Endothelial cell of umbilical vein (primary cell): ENCODE data around the gene BIRC5. TPM values are rescaled to one million over a fixed set of nuclear protein-coding genes. Genes with fewer than 3 reads are reported as not detected.

Source experiments
- BruUV-seq: library from RNA; stranded (reverse); fragments of 400-500 nt; replicated peaks from 2 replicates; lab custom pipeline; 2021; lab: Mats Ljungman, UMichigan
- CTCF ChIA-PET: fragments of 300-600, 350-600 bp; sonication (Branson Sonifier 250); formaldehyde crosslinking; loops from one replicate; lab custom pipeline; 2021; ENCODE audit warnings: antibody characterized with exemption, inconsistent platforms; lab: Charles Lee
- POLR2A ChIA-PET: fragments of 300-600, 350-600 bp; sonication (Branson Sonifier 250); formaldehyde crosslinking; loops from one replicate; lab custom pipeline; 2021; ENCODE audit warnings: antibody characterized with exemption, inconsistent platforms; lab: Charles Lee
- DNase-seq: peaks from one replicate; pipeline ENCODE4 v3.0.0-alpha.2; 2011; ENCODE audit warnings: low read depth, low spot score
- FAIRE-seq: peaks from 2 replicates; lab custom pipeline; 2011; peaks lifted over from hg19 to GRCh38; lab: Jason Lieb, UNC
- H2AFZ ChIP-seq: 2 replicates; pipeline ENCODE4 v1.6.0; 2012; ENCODE audit warnings: low read depth, low read length, control low read depth, inconsistent platforms
- H3K27ac ChIP-seq: 2 replicates; pipeline ENCODE4 v1.5.1; 2011; ENCODE audit warnings: low read depth, mild to moderate bottlenecking, control low read depth, low read length, moderate library complexity; ENCODE audit not compliant: insufficient read depth
- H3K27me3 ChIP-seq, 2 experiments: 2 replicates each; pipeline versions ENCODE4 v1.6.0 to v1.6.1; 2011; ENCODE audit warnings: low read length in 2 of 2, mixed read lengths in 1 of 2; ENCODE audit not compliant: control insufficient read depth in 2 of 2, insufficient read depth in 2 of 2
- H3K36me3 ChIP-seq, 2 experiments: 2 replicates in 1 of 2; 3 replicates in 1 of 2; pipeline ENCODE4 v1.5.1; 2011; ENCODE audit warnings: low read length in 2 of 2, mild to moderate bottlenecking in 1 of 2, moderate library complexity in 1 of 2; ENCODE audit not compliant: control insufficient read depth in 2 of 2, insufficient read depth in 2 of 2; ENCODE audit errors: extremely low read depth in 1 of 2
- H3K4me1 ChIP-seq: 3 replicates; pipeline ENCODE4 v1.5.1; 2011; ENCODE audit warnings: mild to moderate bottlenecking, low read length; ENCODE audit not compliant: control insufficient read depth, insufficient read depth; ENCODE audit errors: extremely low read depth
- H3K4me2 ChIP-seq: 2 replicates; pipeline ENCODE4 v1.6.1; 2011; ENCODE audit warnings: low read length, control low read depth, mixed read lengths; ENCODE audit not compliant: insufficient read depth
- H3K4me3 ChIP-seq, 3 experiments: fragments of 200-600 bp in 1 of 3; sonication (generic), shearing (Covaris generic) in 1 of 3; replicated peaks in 1 of 3; 2 replicates each; pipeline ENCODE4 v1.5.1; 2011 to 2016; ENCODE audit warnings: control low read depth in 3 of 3, low read length in 3 of 3, mild to moderate bottlenecking in 2 of 3, inconsistent platforms in 1 of 3, low read depth in 1 of 3, moderate library complexity in 1 of 3; ENCODE audit not compliant: insufficient read depth in 1 of 3
- H3K79me2 ChIP-seq: 2 replicates; pipeline ENCODE4 v1.6.0; 2012; ENCODE audit warnings: low read length, inconsistent platforms; ENCODE audit not compliant: control insufficient read depth, insufficient read depth
- H3K9ac ChIP-seq: replicated peaks from 2 replicates; pipeline ENCODE3; 2011; ENCODE audit warnings: low read length, control low read depth; ENCODE audit not compliant: insufficient read depth; ENCODE audit errors: extremely low read depth
- H3K9me1 ChIP-seq: replicated peaks from 3 replicates; pipeline ENCODE4 v1.6.0; 2011; ENCODE audit warnings: mild to moderate bottlenecking, low read length; ENCODE audit not compliant: control insufficient read depth, insufficient read depth; ENCODE audit errors: extremely low read depth
- H3K9me3 ChIP-seq: replicated peaks from 2 replicates; pipeline ENCODE4 v1.5.1; 2012; ENCODE audit warnings: low read length, inconsistent platforms; ENCODE audit not compliant: control insufficient read depth, insufficient read depth
- H4K20me1 ChIP-seq: replicated peaks from 2 replicates; pipeline ENCODE3; 2011; ENCODE audit warnings: mild to moderate bottlenecking, low read length; ENCODE audit not compliant: control insufficient read depth, insufficient read depth; ENCODE audit errors: extremely low read depth
- CTCF ChIP-seq, 2 donors: IDR thresholded peaks; 1 replicate in 1 of 2; 2 replicates in 1 of 2; pipeline ENCODE4 v1.5.1; 2011; ENCODE audit warnings: low read length in 2 of 2, mild to moderate bottlenecking in 2 of 2, moderate library complexity in 2 of 2, control low read depth in 1 of 2, inconsistent platforms in 1 of 2, low read depth in 1 of 2; ENCODE audit not compliant: insufficient read depth in 1 of 2; ENCODE audit errors: extremely low read depth in 1 of 2
- EZH2 ChIP-seq: IDR thresholded peaks from 2 replicates; pipeline ENCODE4 v1.6.1; 2012; ENCODE audit warnings: borderline replicate concordance, low read depth, mild to moderate bottlenecking, moderate library complexity, low read length, inconsistent platforms; ENCODE audit not compliant: severe bottlenecking
- FOS ChIP-seq: IDR thresholded peaks from 2 replicates; pipeline ENCODE4 v1.6.1; 2011; ENCODE audit warnings: mild to moderate bottlenecking, low read length, moderate library complexity, borderline replicate concordance; ENCODE audit not compliant: insufficient read depth
- GATA2 ChIP-seq: IDR thresholded peaks from 2 replicates; pipeline ENCODE4 v1.7.0; 2011; ENCODE audit warnings: low read depth, mild to moderate bottlenecking, moderate library complexity, mixed read lengths, low read length; ENCODE audit not compliant: insufficient read length, insufficient read depth
- JUN ChIP-seq: IDR thresholded peaks from 2 replicates; pipeline ENCODE4 v1.6.1; 2011; ENCODE audit warnings: borderline replicate concordance, low read depth; ENCODE audit not compliant: insufficient read length, insufficient read depth
- MAX ChIP-seq: IDR thresholded peaks from 2 replicates; pipeline ENCODE4 v1.6.1; 2011; ENCODE audit not compliant: insufficient read depth, insufficient read length
- MYC ChIP-seq: IDR thresholded peaks from one replicate; pipeline ENCODE4 v1.6.1; 2011; ENCODE audit warnings: mild to moderate bottlenecking, low read depth, low read length
- POLR2A ChIP-seq: IDR thresholded peaks from 2 replicates; pipeline ENCODE4 v1.6.1; 2012; ENCODE audit warnings: low read depth, mild to moderate bottlenecking, control low read depth, low read length
- POLR2AphosphoS5 ChIP-seq: IDR thresholded peaks from 2 replicates; pipeline ENCODE4 v1.6.1; 2012; ENCODE audit warnings: low read depth, mild to moderate bottlenecking, control low read depth, low read length, moderate library complexity; ENCODE audit not compliant: insufficient read depth
- dilution Hi-C: fragments of 300-500 bp; cut with MboI; formaldehyde crosslinking; loops from one replicate; pipeline ENCODE4 v1.15.0; 2019; ENCODE audit warnings: low sequenced_read_pairs; ENCODE audit not compliant: extremely low pct_ligation_motif_present
- intact Hi-C: fragments of 100-400 bp; cut with micrococcal nuclease; formaldehyde crosslinking; loops from one replicate; pipeline ENCODE4 v1.10.0; 2022
- polyA plus RNA-seq, 4 experiments: library from polyadenylated mRNA; depleted of rRNA in 3 of 4; stranded (reverse) in 3 of 4; unstranded in 1 of 4; fragments of >200 nt; gene quantifications; 2 replicates each; pipeline versions ENCODE4 v1.2.1 to v1.2.3, GENCODE V29; 2011 to 2012; ENCODE audit warnings: missing spikeins in 1 of 4
- total RNA-seq: library from RNA; stranded (reverse); gene quantifications from 2 replicates; pipeline ENCODE4 v1.2.3, GENCODE V29; 2021

BIRC5 gene
- total and polyA plus RNA-seq, 2 donors (not counting 3 experiments of a cell fraction or from before 2014, with no cell fraction given) = 32.8 to 74.6 TPM

- Histone ChIP-seq H3K9ac (no peak overlapping the region), H3K27ac (no peak overlapping the region), H4K20me1 (no peaks in the 10 kb centered on the region), H3K9me1 (no peaks in the 10 kb centered on the region), H3K4me3 (no peak overlapping the region), H3K27me3 (no peaks in the 10 kb centered on the region), H2AFZ (no peak overlapping the region), H3K4me1 (peaks cover 5% of the 10 kb centered on the region), H3K4me2 (no peak overlapping the region), H3K9me3 (no peaks in the 10 kb centered on the region), H3K36me3 (no peaks in the 10 kb centered on the region), H3K79me2 (peaks cover 10% of the 10 kb centered on the region)
- POLR2A ChIA-PET = no interaction called here
- DNase-seq (no peak), FAIRE-seq (no peak)
- dilution Hi-C loops = no loop called here
- no peak for TF ChIP-seq JUN
- TF ChIP-seq EZH2 = no peak
- TF ChIP-seq POLR2AphosphoS5 = no peak
- no peak for TF ChIP-seq POLR2A
- TF ChIP-seq FOS = no peak
- TF ChIP-seq GATA2 = no peak
- TF ChIP-seq CTCF (IDR thresholded peaks at IDR 0.05; ENCODE audit: extremely low read depth in 1 of 2, insufficient read depth in 1 of 2, low read depth in 1 of 2, low read length in 2 of 2) = no peak
- no peak for TF ChIP-seq MYC
- TF ChIP-seq MAX = no peak
- intact Hi-C loops = no loop called here
- no TSS peak for BruUV-seq
- CTCF ChIA-PET = no interaction called here
Observed at GRCh38 chr17:78210111-78210510, 3.9 kb upstream of the BIRC5 start.
